ENCODE measurements around the gene CRYZ. TPM values are rescaled to one million over a fixed set of nuclear protein-coding genes. Genes with fewer than 3 reads are reported as not detected.
"Not testable (repeated sequence)": the region's sequence is repeated elsewhere in the genome, so short reads cannot be mapped to it uniquely, and the experiment has no call there.

Gene CRYZ
- total RNA-seq, 1 donor from 2014 or later: 31.8 TPM

GRCh38 chr1:74737333-74737732, 4.5 kb upstream of the CRYZ start:
- intact Hi-C loops (cut with micrococcal nuclease): loop anchor here (10.0 kb wide), 1 partner anchor 987 kb away; the partner anchor contains the start of gene ACADM
- H3K27ac Mint-ChIP-seq: no peak overlapping the region

DNA sequence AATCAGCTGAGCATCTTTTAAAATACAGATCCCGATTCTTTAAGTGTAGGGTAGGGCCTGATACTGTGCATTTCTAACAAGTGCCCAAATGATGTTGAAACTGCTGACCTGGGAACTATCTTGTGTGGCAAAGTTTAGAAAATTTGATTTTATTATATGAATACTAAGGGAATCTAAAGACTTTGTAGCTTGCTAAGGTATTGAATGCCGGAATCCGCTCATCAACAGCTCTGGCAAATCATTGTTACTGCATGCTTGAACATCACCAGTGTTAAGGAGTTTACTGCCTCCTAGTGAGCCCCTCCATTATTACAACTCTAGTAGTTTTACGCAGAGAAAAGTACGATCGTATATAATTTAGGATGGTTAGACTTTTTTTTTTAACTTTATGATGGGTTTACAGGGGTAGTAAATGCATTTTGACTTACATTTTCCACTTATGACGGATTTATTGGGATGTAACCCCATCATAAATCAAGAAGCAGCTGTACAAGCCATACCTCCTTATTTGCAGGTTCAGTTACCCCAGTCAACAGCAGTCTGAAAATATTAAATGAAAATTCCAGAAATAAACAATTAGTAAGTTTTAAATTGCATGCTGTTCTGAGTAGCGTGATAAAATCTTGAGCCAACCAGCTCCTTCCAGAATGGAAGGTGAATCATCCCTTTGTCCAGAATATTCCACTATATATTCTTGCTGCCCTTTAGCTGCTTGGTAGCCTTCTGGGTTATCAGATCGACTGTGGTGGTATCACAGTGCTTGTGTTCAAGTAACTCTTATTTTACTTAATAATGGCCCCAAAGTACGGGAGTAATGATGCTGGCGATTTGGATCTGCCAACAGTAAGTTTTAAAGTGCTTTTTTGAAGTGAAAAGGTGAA, 994 bp upstream of the CRYZ start:
- peak; percentile 61 for ATAC-seq (ENCODE audit: low read depth)
- Mint-ChIP-seq H3K27me3 (no peaks in the 10 kb centered on the region), H3K27ac (peak overlapping the region; percentile 97), H3K36me3 (ENCODE audit: low read depth) (peaks cover 45% of the 10 kb centered on the region), H3K9me3 (no peaks in the 10 kb centered on the region), H3K4me1 (peaks cover 40% of the 10 kb centered on the region), H3K4me3 (peak overlapping the region; percentile 96)
- TF ChIP-seq, protein P1, sequence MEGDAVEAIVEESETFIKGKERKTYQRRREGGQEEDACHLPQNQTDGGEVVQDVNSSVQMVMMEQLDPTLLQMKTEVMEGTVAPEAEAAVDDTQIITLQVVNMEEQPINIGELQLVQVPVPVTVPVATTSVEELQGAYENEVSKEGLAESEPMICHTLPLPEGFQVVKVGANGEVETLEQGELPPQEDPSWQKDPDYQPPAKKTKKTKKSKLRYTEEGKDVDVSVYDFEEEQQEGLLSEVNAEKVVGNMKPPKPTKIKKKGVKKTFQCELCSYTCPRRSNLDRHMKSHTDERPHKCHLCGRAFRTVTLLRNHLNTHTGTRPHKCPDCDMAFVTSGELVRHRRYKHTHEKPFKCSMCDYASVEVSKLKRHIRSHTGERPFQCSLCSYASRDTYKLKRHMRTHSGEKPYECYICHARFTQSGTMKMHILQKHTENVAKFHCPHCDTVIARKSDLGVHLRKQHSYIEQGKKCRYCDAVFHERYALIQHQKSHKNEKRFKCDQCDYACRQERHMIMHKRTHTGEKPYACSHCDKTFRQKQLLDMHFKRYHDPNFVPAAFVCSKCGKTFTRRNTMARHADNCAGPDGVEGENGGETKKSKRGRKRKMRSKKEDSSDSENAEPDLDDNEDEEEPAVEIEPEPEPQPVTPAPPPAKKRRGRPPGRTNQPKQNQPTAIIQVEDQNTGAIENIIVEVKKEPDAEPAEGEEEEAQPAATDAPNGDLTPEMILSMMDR (IDR thresholded peaks at IDR 0.05): no peak
- ChIA-PET POLR2A (interaction anchor here (0.9 to 1.7 kb wide), 4 partner anchors 58 to 1052 kb away, joined by 3 to 12 read pairs (median 4); partner anchors contain the start of genes FPGT, LRRIQ3 and RABGGTB), CTCF (interaction anchor here (0.7 to 1.7 kb wide), 11 partner anchors 11 to 535 kb away, joined by 3 to 6 read pairs (median 3); partner anchors contain the start of gene FPGT)
- intact Hi-C loops (cut with micrococcal nuclease): loop anchor here (1.0 to 10.0 kb wide), 4 partner anchors 82 to 1053 kb away; partner anchors contain the start of genes ACADM, FPGT, LRRIQ3 and RABGGTB
- no peak for DNase-seq

More at GRCh38 chr1:74737333-74737732, 4.5 kb upstream of the CRYZ start:
- no peak for DNase-seq
- TF ChIP-seq, protein P1 (IDR thresholded peaks at IDR 0.05): no peak
- ChIA-PET CTCF (no interaction called here), POLR2A (no interaction called here)
- H3K4me1 Mint-ChIP-seq: peaks cover 25% of the 10 kb centered on the region
- H3K36me3 Mint-ChIP-seq (ENCODE audit: low read depth): peaks cover 65% of the 10 kb centered on the region
- no peak for ATAC-seq (ENCODE audit: low read depth)
- H3K4me3 Mint-ChIP-seq: no peak overlapping the region
- peaks cover 5% of the 10 kb centered on the region for H3K9me3 Mint-ChIP-seq
- H3K27me3 Mint-ChIP-seq: no peaks in the 10 kb centered on the region

- ATAC-seq (ENCODE audit: low read depth) (peak; percentile 5), DNase-seq (peak; percentile 18)
- POLR2A ChIA-PET: interaction anchor here (0.6 to 1.7 kb wide), 4 partner anchors 9 to 1054 kb away, joined by 3 to 12 read pairs (median 4); partner anchors contain the start of genes FPGT, LRRIQ3 and RABGGTB
- H3K36me3 Mint-ChIP-seq (ENCODE audit: low read depth): peaks cover 40% of the 10 kb centered on the region
- peaks cover 40% of the 10 kb centered on the region for H3K4me1 Mint-ChIP-seq
- not testable (repeated sequence) for H3K9me3 Mint-ChIP-seq, H3K27me3 Mint-ChIP-seq
- CTCF ChIA-PET: interaction anchor here (1.1 to 1.7 kb wide), 2 partner anchors 19 to 533 kb away, joined by 3 to 6 read pairs; partner anchors contain the start of gene FPGT
- H3K4me3 Mint-ChIP-seq: peak overlapping the region; percentile 96
- intact Hi-C loops (cut with micrococcal nuclease): loop anchor here (2.0 to 10.0 kb wide), 2 partner anchors 992 to 1054 kb away; partner anchors contain the start of genes ACADM and RABGGTB
- peak overlapping the region; percentile 97 for H3K27ac Mint-ChIP-seq
Observed at GRCh38 chr1:74732071-74732946, 541 bp downstream of the CRYZ start.

DNA sequence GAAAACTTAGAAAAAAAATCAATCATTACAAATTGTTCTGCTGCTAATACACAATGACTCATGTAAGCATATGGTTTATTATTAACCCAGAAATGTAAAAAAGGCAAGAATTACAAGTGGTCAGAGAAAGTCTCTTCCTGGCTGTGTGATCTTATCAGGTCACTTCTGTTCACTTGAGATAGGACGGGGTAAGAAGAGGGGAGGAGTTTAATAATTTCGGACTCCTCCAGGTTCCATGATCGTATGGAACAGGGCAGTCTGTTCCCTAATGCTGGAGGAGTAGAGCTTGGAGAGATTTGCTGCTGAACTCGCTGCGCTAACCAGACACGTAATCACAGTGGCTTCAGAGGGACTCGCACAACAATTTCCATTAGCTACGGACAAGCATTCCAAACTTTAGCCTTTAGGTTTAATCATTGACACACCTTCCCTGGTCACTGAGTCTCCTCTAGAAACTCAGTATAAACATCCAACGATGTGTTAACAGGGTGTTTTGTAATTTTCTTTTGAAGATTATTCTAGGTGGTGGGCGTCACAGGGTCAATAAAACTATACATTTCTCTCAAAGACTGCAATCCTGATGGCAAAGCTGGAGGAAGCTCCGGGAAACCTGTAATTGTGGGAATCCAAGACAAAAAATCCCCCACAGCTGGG, 1.3 kb downstream of the CRYZ start:
- intact Hi-C loops (cut with micrococcal nuclease): loop anchor here (2.0 to 10.0 kb wide), 2 partner anchors 993 to 1055 kb away; partner anchors contain the start of genes ACADM and RABGGTB
- Mint-ChIP-seq H3K27ac (peak overlapping the region; percentile 42), H3K4me3 (peak overlapping the region; percentile 49), H3K4me1 (peaks cover 40% of the 10 kb centered on the region), H3K36me3 (ENCODE audit: low read depth) (peaks cover 39% of the 10 kb centered on the region), H3K27me3 (no peaks in the 10 kb centered on the region), H3K9me3 (peaks cover under 1% of the 10 kb centered on the region)
- ATAC-seq (ENCODE audit: low read depth) (no peak), DNase-seq (no peak)
- POLR2A ChIA-PET: no interaction called here
- CTCF ChIA-PET: no interaction called here
- TF ChIP-seq, protein P1 (IDR thresholded peaks at IDR 0.05): no peak
